ENCODE data around the gene RAP1B.
"Not testable (repeated sequence)": the region's sequence is repeated elsewhere in the genome, so short reads cannot be mapped to it uniquely, and the experiment has no call there.

RAP1B gene

DNA sequence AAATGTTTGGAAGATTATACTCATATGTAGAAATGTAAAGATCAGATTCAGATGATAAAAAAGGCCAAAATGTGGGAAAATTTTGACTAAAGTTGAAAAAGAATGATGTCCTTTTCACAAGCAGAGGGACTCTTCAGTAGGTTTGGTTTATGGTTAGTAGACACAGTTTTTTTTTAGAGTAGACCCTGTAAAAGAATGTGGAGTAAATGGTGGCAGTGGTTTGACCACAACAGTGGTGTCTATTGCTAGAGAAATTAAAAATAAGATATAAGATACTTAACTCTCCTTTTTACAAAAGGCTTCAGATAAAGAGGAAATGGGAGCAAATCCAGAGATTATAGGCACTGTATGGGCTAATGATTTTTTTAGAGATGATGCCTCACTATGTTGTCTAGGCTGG, 21.8 kb downstream of the RAP1B start:
- in situ Hi-C loops (cut with MboI; ENCODE audit: low sequenced_read_pairs), result no loop called here

DNA sequence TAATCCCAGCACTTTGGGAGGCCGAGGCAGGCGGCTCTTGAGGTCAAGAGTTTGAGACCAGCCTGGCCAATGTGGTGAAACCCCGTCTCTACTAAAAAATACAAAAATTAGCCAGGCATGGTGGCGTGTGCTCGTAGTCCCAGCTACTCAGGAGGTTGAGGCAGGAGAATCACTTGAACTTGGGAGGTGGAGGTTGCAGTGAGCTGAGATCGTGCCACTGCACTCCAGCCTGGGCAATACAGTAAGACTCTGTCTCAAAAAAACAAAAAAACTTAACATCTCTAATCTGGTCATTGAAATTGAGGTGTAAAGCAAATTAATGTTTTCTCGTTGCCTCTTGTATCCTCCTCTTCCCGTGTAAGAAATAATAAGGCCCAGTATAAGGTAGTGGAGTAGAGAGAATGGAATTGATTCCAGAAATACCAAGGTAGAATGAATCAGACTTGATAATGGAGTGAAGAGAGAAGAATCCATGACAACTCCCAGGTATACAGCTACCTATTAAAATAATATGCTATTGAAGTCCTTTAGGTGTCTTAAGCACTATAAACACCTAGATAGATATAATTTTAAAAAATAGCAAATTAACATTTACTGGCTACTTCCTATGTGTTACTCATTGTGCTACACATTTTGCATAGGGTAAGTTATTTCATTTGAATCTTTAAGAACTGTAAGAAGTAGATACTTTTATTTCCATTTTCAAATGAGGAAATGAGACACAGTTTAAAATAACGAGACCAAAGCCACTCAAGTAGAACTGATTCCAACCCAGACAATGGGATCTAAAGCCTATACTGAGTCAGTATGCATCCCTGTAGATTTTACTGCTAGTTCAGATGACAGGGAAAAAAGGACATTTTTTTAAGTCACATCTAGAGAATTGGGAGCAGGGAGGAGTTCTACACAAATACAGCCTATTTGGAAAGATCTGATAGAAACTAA, 23.2 kb downstream of the RAP1B start:
- in situ Hi-C loops (cut with MboI; ENCODE audit: low sequenced_read_pairs), result no loop called here

DNA sequence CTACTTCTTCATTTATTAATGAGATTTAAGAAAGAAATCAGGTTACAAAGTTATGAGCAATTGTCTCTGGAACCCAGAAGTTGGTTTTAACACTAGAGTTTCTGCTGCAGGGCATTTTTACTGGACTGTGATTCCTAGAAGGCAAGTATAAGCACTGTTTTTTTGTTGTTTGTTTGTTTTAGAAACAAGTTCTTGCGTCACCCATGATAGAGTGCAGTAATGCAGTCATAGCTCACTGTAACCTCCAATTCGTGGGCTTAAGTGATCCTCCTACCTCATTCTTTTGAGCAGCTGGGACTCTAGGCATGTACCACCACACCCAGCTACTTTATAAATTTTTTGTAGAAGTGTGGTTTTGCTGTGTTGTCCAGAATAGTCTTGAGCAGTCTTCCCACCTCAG, 25.6 kb downstream of the RAP1B start:
- in situ Hi-C loops (cut with MboI; ENCODE audit: low sequenced_read_pairs), result no loop called here

DNA sequence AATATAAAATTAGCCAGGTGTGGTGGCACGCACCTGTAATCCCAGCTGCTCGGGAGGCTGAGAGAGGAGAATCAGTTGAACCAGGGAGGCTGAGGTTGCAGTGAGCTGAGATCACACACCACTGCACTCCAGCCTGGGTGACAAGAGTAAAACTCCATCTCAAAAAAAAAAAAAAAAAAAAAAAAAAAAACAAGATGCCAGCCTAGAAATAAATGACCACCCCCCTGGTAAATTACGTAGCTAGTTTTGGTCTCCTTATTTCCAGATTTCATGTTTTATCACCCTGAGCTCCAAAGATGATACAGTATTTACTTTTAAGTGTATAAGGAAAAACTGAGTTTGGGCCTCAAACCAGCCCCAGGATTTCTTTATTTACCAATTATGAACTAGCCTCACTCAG, 26.7 kb downstream of the RAP1B start:
- in situ Hi-C loops (cut with MboI; ENCODE audit: low sequenced_read_pairs), result not testable (repeated sequence)

DNA sequence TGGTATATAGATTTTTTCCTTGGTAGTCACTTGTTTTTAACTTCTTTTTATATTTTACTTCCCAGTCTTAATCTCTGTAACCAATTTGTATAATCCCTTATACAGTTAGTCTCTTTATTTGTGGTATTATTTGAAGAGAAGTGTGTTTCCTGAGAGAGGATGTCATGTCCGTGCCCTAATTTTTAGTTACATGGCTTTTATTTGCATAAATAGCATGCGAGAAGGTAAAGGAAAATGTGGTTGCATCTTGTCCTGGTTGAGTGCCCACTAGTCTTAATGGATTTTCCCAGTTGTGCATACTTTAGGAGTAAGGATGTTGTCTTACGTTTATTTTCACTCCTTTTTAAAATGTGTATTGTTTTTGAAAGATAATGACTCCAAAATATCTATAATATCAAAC, 27.5 kb downstream of the RAP1B start:
- in situ Hi-C loops (cut with MboI; ENCODE audit: low sequenced_read_pairs), result no loop called here

DNA sequence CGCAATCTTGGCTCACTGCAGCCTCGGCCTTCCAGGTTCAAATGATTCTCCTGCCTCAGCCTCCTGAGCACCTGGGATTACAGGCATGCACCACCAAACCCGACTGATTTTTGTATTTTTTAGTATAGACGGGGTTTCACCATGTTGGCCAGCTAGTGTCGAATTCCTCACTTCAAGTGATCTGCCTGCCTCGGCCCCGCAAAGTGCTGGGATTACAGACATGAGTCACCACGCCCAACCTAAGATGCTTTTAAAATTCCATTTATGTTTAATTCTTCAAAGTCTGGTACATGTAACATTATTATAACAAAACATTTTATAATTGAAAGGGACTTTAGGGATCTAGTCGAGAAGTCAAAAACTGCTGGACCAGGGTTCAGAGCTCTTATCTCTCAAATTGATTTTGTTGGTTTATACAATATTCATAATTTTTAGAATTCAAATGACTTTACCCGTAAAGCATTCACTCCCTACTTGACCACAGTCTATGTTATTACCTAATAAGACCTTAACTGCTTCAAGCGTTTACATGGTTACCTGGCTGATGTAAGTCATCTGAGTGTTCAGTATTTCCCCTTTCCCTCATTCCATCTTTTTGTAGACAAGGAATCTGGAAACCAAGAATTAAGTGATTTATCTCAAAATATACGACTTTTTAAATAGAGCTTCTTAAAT, 28.2 kb downstream of the RAP1B start:
- in situ Hi-C loops (cut with MboI; ENCODE audit: low sequenced_read_pairs), result no loop called here

DNA sequence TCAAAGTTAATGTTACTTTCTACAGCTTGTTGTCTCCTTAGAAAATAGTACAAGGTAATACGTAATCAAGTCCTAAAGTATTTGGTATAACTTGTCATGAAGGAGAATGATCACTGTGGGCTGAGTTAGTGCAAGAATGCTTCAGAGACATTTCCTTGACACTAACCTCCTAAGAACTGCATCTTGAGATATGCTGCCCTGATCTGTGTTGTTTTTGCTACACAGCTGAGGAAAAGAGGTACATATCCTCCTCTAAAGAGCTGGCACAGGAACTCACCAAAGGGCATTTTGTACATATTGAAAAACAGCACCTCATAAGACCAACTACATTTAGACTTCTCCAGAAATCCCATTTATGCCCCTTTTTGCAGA, 28.7 kb downstream of the RAP1B start:
- in situ Hi-C loops (cut with MboI; ENCODE audit: low sequenced_read_pairs), result no loop called here

DNA sequence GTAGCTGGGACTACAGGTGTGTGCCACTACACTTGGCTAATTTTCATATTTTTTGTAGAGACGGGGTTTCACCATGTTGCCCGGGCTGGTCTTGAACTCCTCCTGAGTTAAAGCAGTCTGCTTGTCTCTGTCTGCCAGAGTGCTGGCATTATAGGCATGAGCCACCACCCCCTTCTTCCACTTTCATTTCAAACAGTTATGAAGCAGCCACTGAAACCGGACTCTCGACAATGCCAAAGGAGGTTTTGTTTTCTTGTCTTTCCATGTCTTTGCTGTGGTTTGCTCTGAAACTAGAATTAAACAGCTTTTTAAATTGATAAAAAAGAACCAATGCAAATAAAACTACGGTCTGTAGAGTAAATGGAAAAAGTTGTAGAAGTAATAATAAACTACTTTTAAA, 30.4 kb downstream of the RAP1B start:
- in situ Hi-C loops (cut with MboI; ENCODE audit: low sequenced_read_pairs), result no loop called here

DNA sequence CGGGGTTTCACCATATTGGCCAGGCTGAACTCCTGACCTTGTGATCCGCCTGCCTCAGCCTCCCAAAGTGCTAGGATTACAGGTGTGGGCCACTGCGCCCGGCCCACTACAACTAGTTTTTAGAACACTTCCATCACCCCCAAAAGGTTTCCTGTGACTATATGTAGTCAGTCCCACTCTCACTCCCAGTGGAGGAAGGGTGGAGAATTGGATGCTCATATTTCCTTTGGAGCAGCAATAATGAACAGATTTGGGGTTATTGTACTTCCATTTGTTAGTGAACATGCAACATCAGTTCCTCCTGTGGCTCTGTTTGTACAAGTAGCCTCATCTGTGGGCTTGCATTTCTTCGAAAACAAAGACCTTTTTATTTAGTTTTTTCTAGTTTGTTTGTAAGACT, 35.8 kb downstream of the RAP1B start:
- in situ Hi-C loops (cut with MboI; ENCODE audit: low sequenced_read_pairs), result no loop called here

DNA sequence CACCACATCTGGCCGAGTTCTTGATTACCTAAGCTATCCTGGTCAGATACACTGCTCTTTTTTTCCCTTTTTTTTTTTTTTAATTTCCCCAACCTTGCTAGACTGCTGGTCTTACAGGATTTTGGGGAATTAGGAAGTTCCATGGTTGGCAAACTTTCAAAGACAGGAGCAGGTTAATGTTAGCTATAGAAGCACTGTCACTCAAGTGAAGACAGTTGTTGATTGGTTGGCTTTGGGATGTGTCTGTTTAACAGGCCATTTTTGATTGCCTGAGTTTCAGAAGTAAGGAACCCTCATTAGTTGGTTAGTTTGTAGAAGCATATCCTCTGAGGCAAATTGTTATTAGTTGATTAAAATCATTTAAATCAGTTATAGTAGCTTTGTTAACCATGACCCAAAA, 36.8 kb downstream of the RAP1B start:
- in situ Hi-C loops (cut with MboI; ENCODE audit: low sequenced_read_pairs), result no loop called here

DNA sequence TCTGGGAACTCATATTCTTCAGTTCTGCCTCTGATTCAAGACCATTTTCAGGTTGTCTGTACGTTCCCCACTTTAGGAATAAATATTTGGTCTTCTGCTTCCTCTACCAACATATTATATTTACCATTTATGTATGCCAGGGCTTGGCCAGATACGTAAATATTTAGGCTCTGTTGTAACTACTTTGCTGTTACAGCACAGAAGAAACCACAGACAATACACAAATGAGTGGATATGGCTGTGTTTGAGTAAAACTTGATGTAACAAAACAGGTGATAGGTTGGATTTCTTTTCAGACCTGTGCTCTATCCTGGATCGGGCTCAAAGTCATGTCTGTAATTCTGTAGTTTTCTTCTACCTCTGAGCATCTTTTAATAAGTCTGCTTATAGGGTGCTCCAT, 37.5 kb downstream of the RAP1B start:
- in situ Hi-C loops (cut with MboI; ENCODE audit: low sequenced_read_pairs), result no loop called here

DNA sequence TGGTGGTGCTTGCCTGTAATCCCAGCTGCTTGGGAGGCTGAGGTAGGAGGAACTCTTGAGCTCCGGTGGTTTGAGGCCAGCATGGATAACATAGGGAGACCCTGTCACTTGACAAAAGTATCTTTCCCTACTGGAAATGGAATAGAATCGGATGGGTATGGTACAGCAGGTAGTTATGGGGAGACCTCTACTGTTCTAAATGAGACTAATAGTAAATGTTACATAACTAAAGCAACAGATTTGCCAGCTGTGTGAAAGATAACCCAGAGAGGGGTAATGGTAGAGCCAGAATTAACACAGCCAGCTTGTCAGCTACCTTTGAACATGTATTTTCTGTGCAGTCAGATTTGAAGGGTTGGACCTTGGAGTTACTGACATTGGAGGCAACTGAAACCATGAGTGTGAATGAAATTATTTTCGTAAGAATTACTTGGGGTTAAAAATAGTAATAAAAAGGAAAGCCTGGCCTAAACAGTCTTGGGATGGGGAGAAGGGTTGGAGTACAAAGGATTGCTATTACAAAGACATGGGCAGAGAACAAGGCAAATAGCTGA, 54.4 kb downstream of the RAP1B start:
- in situ Hi-C loops (cut with MboI; ENCODE audit: low sequenced_read_pairs), result no loop called here

DNA sequence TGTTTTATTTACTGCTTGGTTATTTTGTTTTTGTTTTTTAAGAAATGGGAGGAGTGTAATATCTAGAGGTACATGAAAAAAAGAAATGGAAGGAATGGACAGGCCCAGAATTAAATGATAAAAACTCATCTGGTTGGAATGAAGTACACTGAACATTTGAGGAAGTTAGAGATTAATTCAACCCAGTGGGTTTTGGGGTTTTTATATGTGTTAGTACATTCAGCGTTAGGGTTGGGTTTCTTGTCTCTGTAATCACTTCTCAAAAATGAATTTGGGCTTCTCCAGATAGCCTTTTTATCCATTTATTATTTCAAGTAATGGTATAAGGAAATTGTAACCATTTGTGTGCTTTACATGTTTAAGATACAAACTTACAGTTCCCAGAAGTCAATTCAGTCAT, 56.6 kb downstream of the RAP1B start:
- in situ Hi-C loops (cut with MboI; ENCODE audit: low sequenced_read_pairs), result no loop called here

DNA sequence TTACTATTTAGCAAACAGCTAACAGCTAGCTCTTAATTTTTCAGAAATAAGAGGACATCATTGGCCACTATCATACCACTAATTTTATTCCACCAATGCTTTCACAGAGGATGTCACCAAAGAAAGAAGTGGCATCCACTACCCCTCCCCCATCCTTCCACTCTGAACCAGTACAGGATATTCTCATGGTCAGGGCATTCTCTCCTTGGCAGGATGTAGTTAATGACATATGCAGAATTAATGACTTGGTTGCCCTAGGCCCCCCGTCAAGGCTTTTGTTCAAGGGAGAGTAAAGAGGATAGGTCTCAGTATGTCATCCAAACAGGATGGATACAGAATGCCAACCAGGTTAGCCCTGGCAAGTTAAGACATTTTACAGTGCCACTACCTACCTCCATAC, 57.2 kb downstream of the RAP1B start:
- in situ Hi-C loops (cut with MboI; ENCODE audit: low sequenced_read_pairs), result no loop called here

DNA sequence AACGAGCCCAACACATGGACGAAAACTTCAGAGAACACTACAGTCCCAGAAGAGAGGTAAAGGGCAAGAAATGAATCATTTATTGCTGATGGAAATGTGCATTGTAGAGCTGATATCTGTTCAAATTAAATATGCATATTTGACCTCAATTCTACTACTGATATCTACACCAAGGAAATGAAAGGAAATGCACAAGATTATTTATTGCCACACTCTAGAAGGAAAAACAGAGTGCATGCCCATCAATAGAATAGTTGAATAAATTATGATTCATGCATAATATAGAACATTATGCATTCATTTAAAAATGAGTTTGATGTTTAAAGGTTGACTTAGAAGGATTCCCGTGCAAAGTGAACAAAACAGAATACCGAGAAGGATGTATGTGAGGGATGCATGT, 60.5 kb downstream of the RAP1B start:
- in situ Hi-C loops (cut with MboI; ENCODE audit: low sequenced_read_pairs), result no loop called here

DNA sequence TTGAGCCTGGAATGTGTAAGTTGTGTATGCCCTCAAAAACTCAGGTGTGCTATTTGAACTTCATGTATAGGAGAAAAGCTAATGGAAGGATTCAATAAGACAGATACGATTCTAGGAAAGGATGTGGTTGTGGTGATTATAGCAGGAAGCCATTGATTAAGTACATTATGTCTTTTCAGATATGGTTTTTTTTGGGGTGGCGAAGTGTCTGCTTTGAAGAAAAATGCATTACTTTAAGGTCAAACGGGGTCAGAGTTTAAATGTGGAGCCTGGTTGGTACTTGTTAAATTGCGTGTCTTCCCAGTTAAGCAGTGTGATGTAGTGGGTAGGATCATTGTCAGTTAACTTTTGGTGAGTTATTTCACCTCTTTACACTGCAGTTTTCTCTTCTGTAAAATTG, 63.1 kb downstream of the RAP1B start:
- in situ Hi-C loops (cut with MboI; ENCODE audit: low sequenced_read_pairs), result no loop called here

DNA sequence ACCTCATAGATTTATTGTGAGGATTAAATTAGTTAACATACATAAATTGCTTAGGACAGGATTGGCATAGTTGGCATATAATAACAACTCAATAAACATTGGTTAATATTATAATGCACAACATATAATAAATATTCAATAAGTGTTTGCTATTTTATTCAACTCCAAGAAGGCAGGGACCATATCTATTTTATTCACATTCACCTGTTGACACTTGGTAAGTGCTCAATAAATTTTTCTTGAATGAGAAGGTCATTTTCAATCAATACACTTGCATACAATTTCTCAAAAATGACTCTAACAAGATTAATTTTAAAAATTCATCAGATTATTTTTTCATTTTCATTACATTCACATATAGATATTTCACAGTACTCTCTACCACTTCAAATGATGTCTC, 63.7 kb downstream of the RAP1B start:
- in situ Hi-C loops (cut with MboI; ENCODE audit: low sequenced_read_pairs), result no loop called here

DNA sequence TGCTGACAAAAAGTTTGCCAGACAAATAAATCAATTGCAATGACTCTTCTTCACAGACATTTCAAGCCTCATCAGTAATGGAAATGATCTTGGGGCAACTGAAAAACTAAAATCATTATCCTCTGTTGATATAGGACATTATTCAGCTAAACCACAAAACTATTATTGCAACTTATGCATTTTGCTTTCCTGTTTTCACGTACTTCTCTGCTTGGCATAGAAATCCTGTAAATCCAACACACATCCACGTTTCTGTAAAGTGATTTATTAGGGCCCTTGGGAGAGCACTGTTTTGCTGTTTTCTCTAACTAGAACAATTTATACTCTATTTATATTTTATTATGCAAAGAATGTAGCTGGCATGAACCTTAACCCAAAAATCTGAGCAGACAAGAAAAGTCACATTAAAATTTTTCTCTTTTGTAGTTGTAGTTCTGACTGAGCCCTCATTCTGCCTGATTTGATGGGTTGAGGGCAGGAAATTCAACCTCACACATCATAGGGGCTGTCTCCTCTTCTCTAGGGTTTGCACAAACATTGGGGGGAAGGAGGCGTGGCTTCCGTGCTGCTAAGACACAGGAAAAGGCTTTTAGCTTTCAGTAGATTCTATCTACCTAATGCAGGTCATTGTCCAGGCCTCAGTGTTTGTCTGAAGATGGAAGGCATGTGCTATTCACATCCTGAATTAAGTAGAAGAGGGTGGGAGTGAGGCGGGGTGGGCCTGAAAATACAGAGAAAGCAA, 64.6 kb downstream of the RAP1B start:
- in situ Hi-C loops (cut with MboI; ENCODE audit: low sequenced_read_pairs), result no loop called here

DNA sequence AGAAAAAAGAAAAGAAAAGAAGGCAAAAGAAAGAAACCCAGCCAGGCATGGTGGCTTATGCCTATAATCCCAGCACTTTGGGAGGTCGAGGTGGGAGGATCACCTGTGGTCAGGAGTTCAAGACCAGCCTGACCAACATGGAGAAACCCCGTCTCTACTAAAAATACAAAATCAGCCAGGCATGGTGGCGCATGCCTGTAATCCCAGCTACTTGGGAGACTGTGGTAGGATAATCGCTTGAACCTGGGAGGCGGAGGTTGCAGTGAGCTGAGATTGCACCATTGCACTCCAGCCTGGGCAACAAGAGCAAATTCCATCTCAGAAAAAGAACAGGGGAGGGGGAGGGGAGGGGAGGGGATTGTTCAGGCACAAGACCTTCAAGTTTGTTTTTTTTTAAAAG, 66.2 kb downstream of the RAP1B start:
- in situ Hi-C loops (cut with MboI; ENCODE audit: low sequenced_read_pairs), result not testable (repeated sequence)

DNA sequence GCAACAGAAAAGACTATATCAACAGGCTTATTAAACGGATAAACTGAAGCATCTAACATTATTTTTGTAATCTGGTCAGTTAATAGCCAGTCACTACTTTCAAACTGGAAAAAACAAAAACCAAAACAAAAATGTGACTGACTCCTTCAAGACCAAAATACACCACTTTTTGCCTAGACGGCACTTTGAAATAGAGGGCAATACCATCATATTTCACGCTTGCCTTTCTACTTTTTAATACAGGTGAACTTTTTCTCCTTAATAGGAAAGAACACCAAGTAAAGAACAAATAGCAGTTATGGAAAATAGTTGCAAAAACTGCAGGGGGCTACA, 75.5 kb downstream of the RAP1B start:
- in situ Hi-C loops (cut with MboI; ENCODE audit: low sequenced_read_pairs), result no loop called here

All from HL-60/S4 (cell line).